Mucosa of descending colon (tissue), 3 donors: ENCODE measurements around the gene PANK3. TPM values are rescaled to one million over a fixed set of nuclear protein-coding genes. Genes with fewer than 3 reads are reported as not detected.
A peak's percentile ranks its signal among the peaks of the same experiment; 100 is the strongest.

ENCODE experiments used
- ATAC-seq: fragments of 200-7000 bp; cut with Tn5 transposase; one replicate; pipeline ENCODE4 v1.9.1; 2020; ENCODE audit warnings: mild to moderate bottlenecking, moderate library complexity
- DNase-seq, 3 donors: peaks; one replicate each; pipeline ENCODE4 v3.0.0-alpha.2; 2020
- H3K36me3 ChIP-seq: fragments of 200-600 bp; one replicate; pipeline ENCODE4 v1.8.0; 2021; ENCODE audit warnings: low read depth, mild to moderate bottlenecking
- H3K4me1 ChIP-seq: fragments of 200-600 bp; one replicate; pipeline ENCODE4 v1.8.0; 2021; ENCODE audit warnings: low read depth, mild to moderate bottlenecking
- H3K4me3 ChIP-seq: fragments of 200-600 bp; one replicate; pipeline ENCODE4 v1.8.0; 2021; ENCODE audit warnings: mild to moderate bottlenecking
- H3K9me3 ChIP-seq: fragments of 200-600 bp; one replicate; pipeline ENCODE4 v1.8.0; 2021; ENCODE audit warnings: mild to moderate bottlenecking
- intact Hi-C, 2 donors: fragments of 100-400 bp; cut with DNase I in 1 of 2; cut with micrococcal nuclease in 1 of 2; formaldehyde crosslinking; loops; one replicate each; pipeline versions ENCODE4 v1.11.0 to v1.11.1; 2022; cut with DNase I, micrococcal nuclease
- total RNA-seq, 3 donors: library from RNA; stranded (reverse); fragmentation: NEBNext Ultra II Directional in 2 of 3; extraction: Animal tissue kit (Norgen Biotek cat#: 25700) in 2 of 3; gene quantifications; one replicate each; pipeline versions ENCODE4 v1.2.1 to v1.2.4, GENCODE V29; 2021 to 2023
- TF ChIP-seq, protein P1 (sequence below): fragments of 200-600 bp; IDR thresholded peaks from one replicate; pipeline ENCODE4 v1.8.0; 2022; ENCODE audit warnings: antibody characterized with exemption, mild to moderate bottlenecking
- donor health status: DM: no; HTN: no; CAD: no; lungs with moderate emphysema.
- donor health status: DM: no; HTN: no; CAD: no.
- donor health status: DM: no; HTN: yes; CAD: no.

PANK3 gene
- total RNA-seq, 3 donors from 2014 or later: 80.7 to 147 (median 125) TPM

DNA sequence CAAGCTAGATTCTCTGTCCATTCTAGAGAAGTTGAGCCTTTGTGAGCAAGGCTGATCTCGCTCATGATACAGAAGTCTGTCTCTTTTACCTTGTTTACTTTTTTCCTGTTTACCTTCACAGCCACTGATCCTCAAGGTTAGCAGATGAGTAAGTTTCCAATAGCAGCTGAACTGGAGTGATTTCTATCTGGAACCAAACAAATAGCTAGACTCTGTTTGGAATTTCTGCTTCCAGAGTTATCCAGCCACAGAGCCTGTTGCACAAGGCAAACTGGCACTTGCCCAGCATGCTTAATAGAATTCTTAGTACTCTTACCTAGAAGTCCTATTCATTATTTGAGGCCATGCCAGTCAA is 12.8 kb upstream of the PANK3 start:
- peak; percentile 14 for ATAC-seq
- Histone ChIP-seq H3K4me3 (no peak overlapping the region), H3K4me1 (peaks cover 20% of the 10 kb centered on the region), H3K9me3 (no peaks in the 10 kb centered on the region), H3K36me3 (no peaks in the 10 kb centered on the region)
- TF ChIP-seq, protein P1, sequence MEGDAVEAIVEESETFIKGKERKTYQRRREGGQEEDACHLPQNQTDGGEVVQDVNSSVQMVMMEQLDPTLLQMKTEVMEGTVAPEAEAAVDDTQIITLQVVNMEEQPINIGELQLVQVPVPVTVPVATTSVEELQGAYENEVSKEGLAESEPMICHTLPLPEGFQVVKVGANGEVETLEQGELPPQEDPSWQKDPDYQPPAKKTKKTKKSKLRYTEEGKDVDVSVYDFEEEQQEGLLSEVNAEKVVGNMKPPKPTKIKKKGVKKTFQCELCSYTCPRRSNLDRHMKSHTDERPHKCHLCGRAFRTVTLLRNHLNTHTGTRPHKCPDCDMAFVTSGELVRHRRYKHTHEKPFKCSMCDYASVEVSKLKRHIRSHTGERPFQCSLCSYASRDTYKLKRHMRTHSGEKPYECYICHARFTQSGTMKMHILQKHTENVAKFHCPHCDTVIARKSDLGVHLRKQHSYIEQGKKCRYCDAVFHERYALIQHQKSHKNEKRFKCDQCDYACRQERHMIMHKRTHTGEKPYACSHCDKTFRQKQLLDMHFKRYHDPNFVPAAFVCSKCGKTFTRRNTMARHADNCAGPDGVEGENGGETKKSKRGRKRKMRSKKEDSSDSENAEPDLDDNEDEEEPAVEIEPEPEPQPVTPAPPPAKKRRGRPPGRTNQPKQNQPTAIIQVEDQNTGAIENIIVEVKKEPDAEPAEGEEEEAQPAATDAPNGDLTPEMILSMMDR: no peak
- DNase-seq: peak in 1 of 3 donors; percentile 52
- intact Hi-C loops: no loop called here

DNA sequence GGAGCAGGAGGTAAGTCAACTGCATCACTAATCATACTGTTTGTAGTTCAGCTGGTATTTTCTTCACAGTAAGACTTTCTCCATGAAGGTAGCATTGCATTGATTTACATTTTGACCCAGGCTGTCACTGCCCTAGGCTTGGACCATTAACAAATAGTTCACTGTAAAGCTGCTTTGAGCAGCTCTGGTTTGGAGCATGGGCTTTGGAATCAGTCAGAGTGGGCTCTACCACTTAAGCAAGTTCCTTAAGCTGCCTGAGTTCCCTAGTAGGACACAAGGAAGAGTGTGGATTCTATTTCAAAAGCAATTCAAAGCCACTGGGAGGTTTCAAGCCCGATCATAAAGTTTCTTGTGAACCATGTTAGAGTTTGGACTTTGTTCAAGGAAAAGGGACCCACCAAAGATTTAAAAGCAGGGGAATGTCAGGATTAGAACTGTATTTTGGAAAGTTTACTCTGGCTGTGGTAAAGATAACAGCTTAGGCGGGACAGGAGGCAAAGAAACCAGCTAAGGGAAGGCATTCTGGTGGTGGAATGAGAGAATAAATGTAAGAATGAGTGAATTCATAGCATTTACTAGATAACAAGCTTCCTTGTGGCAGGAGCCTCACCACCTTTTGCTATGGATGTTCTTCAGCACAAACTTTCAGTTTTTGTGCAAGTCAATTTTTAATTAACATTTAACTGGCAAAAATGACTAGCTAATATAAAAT is 12.3 kb upstream of the PANK3 start:
- intact Hi-C loops: no loop called here
- TF ChIP-seq, protein P1: no peak
- Histone ChIP-seq H3K9me3 (no peaks in the 10 kb centered on the region), H3K4me1 (peaks cover 20% of the 10 kb centered on the region), H3K4me3 (no peak overlapping the region), H3K36me3 (no peaks in the 10 kb centered on the region)
- peak; percentile 74 for ATAC-seq
- peak in 1 of 3 donors; percentile 47 for DNase-seq

DNA sequence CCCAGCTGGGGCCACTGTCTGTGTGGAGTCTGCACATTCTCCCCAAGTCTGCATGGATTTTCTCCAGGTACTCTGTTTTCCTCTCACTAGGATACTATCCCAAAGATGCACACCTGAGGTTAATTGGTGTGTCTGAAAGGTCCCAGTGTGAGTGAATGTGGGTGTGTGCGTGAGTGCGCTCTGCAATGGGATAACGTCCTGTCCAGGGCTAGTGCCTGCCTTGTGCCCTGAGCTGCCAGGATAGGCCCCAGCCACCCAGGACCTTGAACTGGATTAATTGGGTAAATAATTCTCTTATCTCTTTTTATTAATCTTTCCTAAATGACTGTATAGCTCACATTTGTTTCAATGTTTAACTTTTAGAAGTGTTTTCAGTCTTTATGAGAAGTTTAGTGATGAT is 11.5 kb upstream of the PANK3 start:
- DNase-seq (peak; percentile 53 to 62 (median 54)), ATAC-seq (peak; percentile 77)
- no peaks in the 10 kb centered on the region for H3K36me3 ChIP-seq
- TF ChIP-seq, protein P1: no peak
- no peaks in the 10 kb centered on the region for H3K9me3 ChIP-seq
- intact Hi-C loops: no loop called here
- peaks cover 20% of the 10 kb centered on the region for H3K4me1 ChIP-seq
- H3K4me3 ChIP-seq: no peak overlapping the region

DNA sequence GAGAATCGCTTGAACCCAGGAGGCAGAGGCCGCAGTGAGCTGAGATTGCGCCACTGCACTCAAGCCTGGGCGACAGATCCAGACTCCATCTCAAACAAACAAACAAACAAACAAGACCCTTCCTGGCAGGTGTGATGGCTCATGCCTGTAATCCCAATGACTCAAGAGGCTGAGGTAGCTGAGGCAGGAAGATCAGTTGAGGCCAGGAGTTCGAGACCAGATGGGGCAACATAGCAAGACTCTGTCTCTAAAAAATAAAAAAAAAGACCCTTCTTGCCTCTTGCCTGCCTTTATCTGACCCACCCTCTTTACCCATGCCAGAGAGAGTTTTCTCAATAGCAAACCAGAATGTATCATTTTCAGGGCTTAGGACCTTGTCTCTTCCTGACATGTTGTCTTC is 8.8 kb upstream of the PANK3 start:
- no peak overlapping the region for H3K4me3 ChIP-seq
- H3K36me3 ChIP-seq: no peaks in the 10 kb centered on the region
- H3K4me1 ChIP-seq: peaks cover 20% of the 10 kb centered on the region
- H3K9me3 ChIP-seq: no peaks in the 10 kb centered on the region
- TF ChIP-seq, protein P1: no peak
- no peak for ATAC-seq
- no peak for DNase-seq
- intact Hi-C loops: no loop called here

DNA sequence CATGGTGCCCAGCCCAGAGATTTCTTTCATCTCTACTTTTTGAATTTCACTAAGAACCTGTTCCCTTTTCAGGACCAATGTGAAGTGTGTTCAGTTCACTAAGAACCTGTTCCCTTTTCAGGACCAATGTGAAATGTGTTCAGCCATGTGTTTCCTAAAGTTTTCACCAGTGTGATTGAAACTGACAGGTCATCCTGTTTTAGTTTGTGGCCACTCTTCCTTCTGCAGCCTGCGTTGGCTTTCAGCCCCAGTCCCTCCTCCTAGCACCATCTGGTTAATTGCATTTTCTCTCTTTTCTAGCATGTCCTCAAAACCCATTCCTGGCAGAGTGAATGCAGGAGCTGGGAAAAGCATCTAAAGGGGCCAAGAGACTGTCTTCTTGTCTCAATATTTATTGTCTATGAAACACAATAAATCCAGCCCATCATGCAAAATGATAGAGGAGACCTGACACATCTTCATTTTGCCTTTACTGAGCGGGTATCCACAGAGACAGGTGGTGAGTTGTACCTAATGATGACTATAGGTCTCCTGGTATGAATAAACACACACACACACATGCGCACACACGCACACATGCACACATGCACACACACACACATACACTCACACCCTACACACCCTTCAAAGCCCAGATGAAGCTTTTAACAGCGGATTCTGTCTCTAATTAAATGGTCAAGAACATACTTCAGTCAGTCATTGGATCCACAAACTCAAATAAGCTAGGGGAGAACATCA is 6.1 kb upstream of the PANK3 start:
- H3K4me3 ChIP-seq: no peak overlapping the region
- intact Hi-C loops: no loop called here
- ATAC-seq (no peak), DNase-seq (no peak)
- TF ChIP-seq, protein P1: no peak
- H3K9me3 ChIP-seq: no peaks in the 10 kb centered on the region
- no peaks in the 10 kb centered on the region for H3K36me3 ChIP-seq
- H3K4me1 ChIP-seq: peaks cover 3% of the 10 kb centered on the region
